ENCODE results near the gene AFG1L. TPM values are rescaled to one million over a fixed set of nuclear protein-coding genes. Genes with fewer than 3 reads are reported as not detected.

The AFG1L gene
- total RNA-seq, 2 experiments from 2014 or later: 5.6 to 6.3 TPM

DNA sequence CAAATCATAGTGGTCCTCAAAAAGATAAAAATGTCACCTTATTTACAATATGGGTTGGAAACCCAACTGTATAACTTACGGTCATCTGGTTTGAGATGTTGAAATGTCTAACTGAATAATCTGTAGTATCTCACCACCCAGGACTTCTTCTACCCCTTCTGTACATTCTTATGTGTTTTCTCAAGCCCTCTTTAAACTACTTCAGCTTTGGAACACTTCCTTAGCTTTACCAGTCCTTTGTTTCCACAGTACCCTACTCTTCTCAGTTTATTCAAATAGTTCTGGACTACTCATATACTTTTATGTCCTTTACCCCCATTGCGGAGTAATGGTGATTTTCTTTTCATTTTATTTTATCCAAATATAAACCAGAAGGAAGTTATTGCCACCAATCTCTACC, 137.3 kb downstream of the AFG1L start:
- H3K4me1 Mint-ChIP-seq (ENCODE audit: low read depth): peaks cover 3% of the 10 kb centered on the region
- intact Hi-C loops (cut with micrococcal nuclease): no loop called here
- H3K27ac Mint-ChIP-seq: no peak overlapping the region
- DNase-seq (no peak), ATAC-seq (no peak)
- ChIA-PET POLR2A (interaction anchor here (1.3 kb wide), 1 partner anchor 46 kb away, joined by 3 read pairs; no protein-coding TSS in a partner anchor), CTCF (no interaction called here)
- no peaks in the 10 kb centered on the region for H3K36me3 Mint-ChIP-seq (ENCODE audit: low read depth)
- TF ChIP-seq, protein P1, sequence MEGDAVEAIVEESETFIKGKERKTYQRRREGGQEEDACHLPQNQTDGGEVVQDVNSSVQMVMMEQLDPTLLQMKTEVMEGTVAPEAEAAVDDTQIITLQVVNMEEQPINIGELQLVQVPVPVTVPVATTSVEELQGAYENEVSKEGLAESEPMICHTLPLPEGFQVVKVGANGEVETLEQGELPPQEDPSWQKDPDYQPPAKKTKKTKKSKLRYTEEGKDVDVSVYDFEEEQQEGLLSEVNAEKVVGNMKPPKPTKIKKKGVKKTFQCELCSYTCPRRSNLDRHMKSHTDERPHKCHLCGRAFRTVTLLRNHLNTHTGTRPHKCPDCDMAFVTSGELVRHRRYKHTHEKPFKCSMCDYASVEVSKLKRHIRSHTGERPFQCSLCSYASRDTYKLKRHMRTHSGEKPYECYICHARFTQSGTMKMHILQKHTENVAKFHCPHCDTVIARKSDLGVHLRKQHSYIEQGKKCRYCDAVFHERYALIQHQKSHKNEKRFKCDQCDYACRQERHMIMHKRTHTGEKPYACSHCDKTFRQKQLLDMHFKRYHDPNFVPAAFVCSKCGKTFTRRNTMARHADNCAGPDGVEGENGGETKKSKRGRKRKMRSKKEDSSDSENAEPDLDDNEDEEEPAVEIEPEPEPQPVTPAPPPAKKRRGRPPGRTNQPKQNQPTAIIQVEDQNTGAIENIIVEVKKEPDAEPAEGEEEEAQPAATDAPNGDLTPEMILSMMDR (IDR thresholded peaks at IDR 0.05): no peak
- peaks cover 1% of the 10 kb centered on the region for H3K9me3 Mint-ChIP-seq
- H3K27me3 Mint-ChIP-seq: peaks cover 1% of the 10 kb centered on the region
- no peak overlapping the region for H3K4me3 Mint-ChIP-seq

DNA sequence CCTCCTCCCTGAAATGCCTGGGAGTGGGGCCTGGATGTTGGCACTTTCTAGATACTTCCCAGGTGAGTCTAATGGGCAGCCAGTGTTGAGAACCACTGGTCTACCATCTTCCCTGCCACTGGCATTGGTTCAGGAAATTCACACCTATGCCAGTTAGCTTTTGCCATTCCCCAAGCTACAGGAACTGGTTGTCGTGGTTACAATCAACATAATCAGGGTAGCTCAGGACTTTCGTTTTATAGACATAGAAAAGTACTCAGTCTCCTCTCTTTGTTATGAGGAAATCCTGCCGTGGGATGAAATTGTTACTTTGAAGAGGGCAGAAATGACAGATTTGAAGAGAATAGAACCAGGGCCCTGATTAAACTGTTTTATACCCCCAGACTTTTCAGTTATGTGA, 137.9 kb downstream of the AFG1L start:
- ChIA-PET POLR2A (interaction anchor here (0.7 to 1.3 kb wide), 2 partner anchors 10 to 47 kb away, joined by 3 to 5 read pairs; no protein-coding TSS in a partner anchor), CTCF (no interaction called here)
- DNase-seq: no peak
- intact Hi-C loops (cut with micrococcal nuclease): no loop called here
- H3K4me1 Mint-ChIP-seq (ENCODE audit: low read depth): peaks cover 3% of the 10 kb centered on the region
- TF ChIP-seq, protein P1 (IDR thresholded peaks at IDR 0.05): no peak
- H3K4me3 Mint-ChIP-seq: no peak overlapping the region
- peaks cover 1% of the 10 kb centered on the region for H3K27me3 Mint-ChIP-seq
- H3K9me3 Mint-ChIP-seq: peaks cover 1% of the 10 kb centered on the region
- ATAC-seq: no peak
- no peak overlapping the region for H3K27ac Mint-ChIP-seq
- no peaks in the 10 kb centered on the region for H3K36me3 Mint-ChIP-seq (ENCODE audit: low read depth)

DNA sequence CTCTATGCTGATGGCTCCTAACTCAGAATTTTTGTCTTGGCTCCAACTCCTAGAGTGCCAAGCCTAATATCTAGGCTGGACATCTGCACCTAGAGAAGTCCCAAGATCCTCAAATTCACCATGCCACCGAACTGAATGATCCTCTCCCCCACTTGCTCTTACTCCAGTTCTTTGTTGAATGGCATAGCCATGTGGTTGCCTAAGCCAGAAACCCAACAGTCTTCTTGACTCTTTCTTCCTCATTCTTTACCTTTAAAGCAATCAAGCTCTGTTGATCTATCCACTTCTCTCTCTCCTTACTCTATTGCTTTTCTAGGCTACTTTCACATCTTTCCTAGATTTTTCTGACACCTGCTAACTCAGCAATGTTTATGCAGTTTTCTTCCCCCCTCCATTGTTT, 139.4 kb downstream of the AFG1L start:
- Mint-ChIP-seq H3K4me1 (ENCODE audit: low read depth) (peaks cover 3% of the 10 kb centered on the region), H3K27me3 (no peaks in the 10 kb centered on the region), H3K9me3 (no peaks in the 10 kb centered on the region), H3K36me3 (ENCODE audit: low read depth) (no peaks in the 10 kb centered on the region), H3K4me3 (no peak overlapping the region), H3K27ac (no peak overlapping the region)
- ChIA-PET CTCF (no interaction called here), POLR2A (no interaction called here)
- TF ChIP-seq, protein P1 (IDR thresholded peaks at IDR 0.05): no peak
- ATAC-seq: no peak
- no peak for DNase-seq
- intact Hi-C loops (cut with micrococcal nuclease): no loop called here

DNA sequence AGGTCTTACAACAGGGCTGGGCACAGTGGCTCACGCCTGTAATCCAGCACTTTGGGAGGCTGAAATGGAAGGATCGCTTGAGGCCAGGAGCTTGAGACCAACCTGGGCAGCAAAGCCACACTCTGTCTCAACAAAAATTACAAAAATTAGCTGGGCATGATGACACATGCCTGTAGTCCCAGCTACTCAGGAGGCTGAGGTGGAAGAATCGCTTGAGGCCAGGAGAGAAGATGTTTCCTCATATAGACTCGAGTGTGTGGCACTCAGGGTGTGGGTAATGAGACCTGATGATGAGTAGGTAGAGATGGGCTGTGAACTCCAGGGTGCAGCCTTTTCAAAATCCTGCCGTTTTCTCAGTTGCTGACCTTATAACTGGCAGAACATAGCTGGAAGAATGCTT, 140.5 kb downstream of the AFG1L start:
- intact Hi-C loops (cut with micrococcal nuclease): no loop called here
- H3K27me3 Mint-ChIP-seq: no peaks in the 10 kb centered on the region
- CTCF ChIA-PET: no interaction called here
- H3K4me3 Mint-ChIP-seq: no peak overlapping the region
- H3K9me3 Mint-ChIP-seq: no peaks in the 10 kb centered on the region
- no peaks in the 10 kb centered on the region for H3K36me3 Mint-ChIP-seq (ENCODE audit: low read depth)
- POLR2A ChIA-PET: no interaction called here
- no peak overlapping the region for H3K27ac Mint-ChIP-seq
- TF ChIP-seq, protein P1 (IDR thresholded peaks at IDR 0.05): no peak
- DNase-seq (no peak), ATAC-seq (no peak)
- peaks cover 3% of the 10 kb centered on the region for H3K4me1 Mint-ChIP-seq (ENCODE audit: low read depth)

DNA sequence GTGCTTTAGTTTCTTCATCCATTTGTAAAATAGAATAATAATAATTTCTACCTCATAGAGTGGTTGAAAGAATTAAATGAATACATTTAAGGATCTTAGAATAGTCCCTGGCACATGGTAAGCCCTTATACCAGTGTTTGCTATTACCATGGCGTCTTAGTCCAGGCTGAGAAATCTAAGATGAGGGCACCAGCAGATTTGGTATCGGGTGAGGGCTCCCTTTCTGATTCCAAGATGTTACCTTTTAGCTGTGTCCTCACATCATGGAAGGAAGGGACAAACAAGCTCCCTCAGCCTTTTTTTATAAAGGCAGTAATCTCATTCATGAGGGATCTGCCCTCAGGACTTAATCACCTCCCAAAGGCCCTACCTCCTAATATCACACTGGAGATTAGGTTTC, 141.9 kb downstream of the AFG1L start:
- Mint-ChIP-seq H3K27me3 (no peaks in the 10 kb centered on the region), H3K4me3 (no peak overlapping the region), H3K27ac (no peak overlapping the region), H3K4me1 (ENCODE audit: low read depth) (peaks cover 3% of the 10 kb centered on the region), H3K36me3 (ENCODE audit: low read depth) (no peaks in the 10 kb centered on the region), H3K9me3 (no peaks in the 10 kb centered on the region)
- ChIA-PET CTCF (no interaction called here), POLR2A (no interaction called here)
- TF ChIP-seq, protein P1 (IDR thresholded peaks at IDR 0.05): no peak
- DNase-seq (no peak), ATAC-seq (no peak)
- intact Hi-C loops (cut with micrococcal nuclease): no loop called here
